MCF 10A (cell line): ENCODE measurements around the gene USP54. TPM values are rescaled to one million over a fixed set of nuclear protein-coding genes. Genes with fewer than 3 reads are reported as not detected.

ENCODE experiments used
- BruUV-seq: library from RNA; stranded (reverse); fragments of 400-500 nt; replicated peaks from 2 replicates; lab custom pipeline; 2021; lab: Mats Ljungman, UMichigan
- CTCF ChIA-PET: fragments of 300-600 bp; sonication (Branson Sonifier 250); formaldehyde crosslinking; extraction: SDS; loops from one replicate; lab custom pipeline; 2021; ENCODE audit warnings: antibody characterized with exemption, inconsistent platforms; lab: Yijun Ruan, JAX
- POLR2A ChIA-PET: fragments of 300-600, 350-650 bp; sonication (Branson Sonifier 250); formaldehyde crosslinking; extraction: SDS; loops from one replicate; lab custom pipeline; 2020; ENCODE audit warnings: antibody characterized with exemption, inconsistent platforms; lab: Yijun Ruan, JAX
- DNase-seq: peaks from one replicate; pipeline ENCODE4 v3.0.0-alpha.2; 2018; ENCODE audit not compliant: unreplicated experiment
- H3K27ac Mint-ChIP-seq: one replicate; pipeline ENCODE4 v1.8.0; 2022; ENCODE audit warnings: mild to moderate bottlenecking, low read depth, mixed read lengths; ENCODE audit not compliant: unreplicated experiment
- H3K27me3 Mint-ChIP-seq: one replicate; pipeline ENCODE4 v1.8.0; 2022; ENCODE audit warnings: mixed read lengths; ENCODE audit not compliant: insufficient read depth, unreplicated experiment
- H3K36me3 Mint-ChIP-seq: one replicate; pipeline ENCODE4 v1.8.0; 2022; ENCODE audit warnings: mild to moderate bottlenecking, moderate library complexity, mixed read lengths; ENCODE audit not compliant: insufficient read depth, unreplicated experiment
- H3K4me1 Mint-ChIP-seq: one replicate; pipeline ENCODE4 v1.8.0; 2022; ENCODE audit warnings: mixed read lengths; ENCODE audit not compliant: insufficient read depth, unreplicated experiment
- H3K4me3 Mint-ChIP-seq: one replicate; pipeline ENCODE4 v1.8.0; 2022; ENCODE audit warnings: mild to moderate bottlenecking, moderate library complexity, mixed read lengths; ENCODE audit not compliant: unreplicated experiment
- H3K9me3 Mint-ChIP-seq: one replicate; pipeline ENCODE4 v1.8.0; 2022; ENCODE audit warnings: mixed read lengths; ENCODE audit not compliant: unreplicated experiment
- CTCF ChIP-seq: fragments of 200-600 bp; IDR thresholded peaks from one replicate; pipeline ENCODE4 v1.8.0; 2022; ENCODE audit warnings: antibody characterized with exemption, mild to moderate bottlenecking; ENCODE audit not compliant: unreplicated experiment
- intact Hi-C: fragments of 100-400 bp; cut with micrococcal nuclease; formaldehyde crosslinking; loops from 2 replicates; pipeline ENCODE4 v1.14.1; 2022
- total RNA-seq: library from RNA; stranded (reverse); gene quantifications from 2 replicates; pipeline ENCODE4 v1.2.3, GENCODE V29; 2022

Gene USP54
- total RNA-seq, 1 experiment from 2014 or later: 19.6 TPM

GRCh38 chr10:73506074-73506473, 85.1 kb downstream of the USP54 start:
- Mint-ChIP-seq H3K4me1 (peaks cover 5% of the 10 kb centered on the region), H3K4me3 (no peak overlapping the region), H3K9me3 (no peaks in the 10 kb centered on the region), H3K27me3 (no peaks in the 10 kb centered on the region), H3K27ac (no peak overlapping the region), H3K36me3 (peaks cover 34% of the 10 kb centered on the region)
- intact Hi-C loops: no loop called here
- POLR2A ChIA-PET: interaction anchor here (0.8 kb wide), 1 partner anchor 10 kb away, joined by 4 read pairs; the partner anchor contains the start of gene PPP3CB
- no peak for TF ChIP-seq CTCF
- BruUV-seq: no TSS peak
- CTCF ChIA-PET: no interaction called here
- DNase-seq: no peak

DNA sequence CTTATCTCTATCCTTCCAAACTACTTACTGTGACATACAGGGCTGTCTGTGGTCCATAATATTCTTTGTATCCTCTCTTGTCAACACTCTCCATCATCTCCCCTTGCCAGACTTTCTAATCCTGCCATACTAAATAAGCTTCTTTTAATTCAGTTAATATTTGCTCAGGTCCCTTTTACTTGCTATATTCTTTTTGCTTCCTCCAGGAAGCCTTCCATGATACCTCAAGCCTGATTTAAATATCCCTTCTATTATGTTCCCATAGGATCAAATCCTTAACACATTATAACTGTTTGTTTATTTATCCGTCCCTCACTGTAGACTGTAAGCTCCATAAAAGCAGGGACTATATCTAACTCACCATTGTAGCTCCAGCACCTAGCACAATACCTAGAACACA, 88.1 kb downstream of the USP54 start:
- intact Hi-C loops: no loop called here
- Mint-ChIP-seq H3K9me3 (no peaks in the 10 kb centered on the region), H3K27me3 (no peaks in the 10 kb centered on the region), H3K36me3 (peaks cover 36% of the 10 kb centered on the region), H3K4me3 (no peak overlapping the region), H3K27ac (no peak overlapping the region), H3K4me1 (peaks cover 5% of the 10 kb centered on the region)
- CTCF ChIA-PET: interaction anchor here (0.7 kb wide), 1 partner anchor 224 kb away, joined by 3 read pairs; no protein-coding TSS in a partner anchor
- no TSS peak for BruUV-seq
- POLR2A ChIA-PET: no interaction called here
- no peak for DNase-seq
- no peak for TF ChIP-seq CTCF

GRCh38 chr10:73501651-73502050, 89.5 kb downstream of the USP54 start:
- no peak for DNase-seq
- no TSS peak for BruUV-seq
- H3K4me3 Mint-ChIP-seq: no peak overlapping the region
- ChIA-PET POLR2A (interaction anchor here (0.6 kb wide), 1 partner anchor 68 kb away, joined by 3 read pairs; no protein-coding TSS in a partner anchor), CTCF (interaction anchor here (0.6 to 1.3 kb wide), 3 partner anchors 123 to 277 kb away, joined by 3 to 4 read pairs (median 3); no protein-coding TSS in a partner anchor)
- no peaks in the 10 kb centered on the region for H3K27me3 Mint-ChIP-seq
- intact Hi-C loops: no loop called here
- no peak overlapping the region for H3K27ac Mint-ChIP-seq
- no peak for TF ChIP-seq CTCF
- H3K36me3 Mint-ChIP-seq: peaks cover 31% of the 10 kb centered on the region
- no peaks in the 10 kb centered on the region for H3K9me3 Mint-ChIP-seq
- peaks cover 11% of the 10 kb centered on the region for H3K4me1 Mint-ChIP-seq

- H3K9me3 Mint-ChIP-seq: no peaks in the 10 kb centered on the region
- peaks cover 28% of the 10 kb centered on the region for H3K4me1 Mint-ChIP-seq
- no peak overlapping the region for H3K27ac Mint-ChIP-seq
- no peaks in the 10 kb centered on the region for H3K27me3 Mint-ChIP-seq
- H3K4me3 Mint-ChIP-seq: no peak overlapping the region
- no TSS peak for BruUV-seq
- H3K36me3 Mint-ChIP-seq: peaks cover 22% of the 10 kb centered on the region
- TF ChIP-seq CTCF: no peak
- DNase-seq: no peak
- CTCF ChIA-PET: no interaction called here
- intact Hi-C loops: loop anchor here (5.0 kb wide), 1 partner anchor 235 kb away; no protein-coding TSS in a partner anchor
- POLR2A ChIA-PET: interaction anchor here (0.7 to 6.2 kb wide), 3 partner anchors 14 to 83 kb away, joined by 3 to 77 read pairs (median 4); partner anchors contain the start of gene ANXA7
These were observed 93.5 kb downstream of the USP54 start for GRCh38 chr10:73497623-73498022.
